ENCODE measurements around the gene DUOXA2.
A peak's percentile ranks its signal among the peaks of the same experiment; 100 is the strongest.
"Not testable (repeated sequence)": the region's sequence is repeated elsewhere in the genome, so short reads cannot be mapped to it uniquely, and the experiment has no call there.

The DUOXA2 gene

DNA sequence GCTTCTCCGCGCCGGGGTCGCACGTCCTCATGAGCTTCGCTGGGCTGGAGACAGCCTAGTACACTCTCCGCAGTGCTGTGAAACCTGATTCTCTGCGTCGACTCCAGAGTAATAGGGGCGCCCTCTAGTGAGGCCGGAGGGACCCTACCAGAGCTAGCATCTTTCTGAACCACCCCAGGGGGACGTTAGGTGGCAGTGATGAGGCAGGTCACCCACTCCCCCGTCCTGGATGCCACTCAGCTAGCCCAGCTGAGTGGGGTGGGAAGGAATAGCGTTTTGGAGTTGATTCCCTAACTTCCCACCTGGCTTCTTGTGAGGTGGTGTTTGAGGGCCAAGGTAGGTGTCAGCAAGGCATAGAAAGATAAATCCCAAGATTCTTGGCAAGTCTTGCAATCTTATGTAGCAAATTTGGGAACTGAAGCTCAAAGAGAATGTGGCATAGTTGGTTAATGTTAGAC, 4.0 kb downstream of the DUOXA2 start:
- DNase-seq = peak; percentile 51

DNA sequence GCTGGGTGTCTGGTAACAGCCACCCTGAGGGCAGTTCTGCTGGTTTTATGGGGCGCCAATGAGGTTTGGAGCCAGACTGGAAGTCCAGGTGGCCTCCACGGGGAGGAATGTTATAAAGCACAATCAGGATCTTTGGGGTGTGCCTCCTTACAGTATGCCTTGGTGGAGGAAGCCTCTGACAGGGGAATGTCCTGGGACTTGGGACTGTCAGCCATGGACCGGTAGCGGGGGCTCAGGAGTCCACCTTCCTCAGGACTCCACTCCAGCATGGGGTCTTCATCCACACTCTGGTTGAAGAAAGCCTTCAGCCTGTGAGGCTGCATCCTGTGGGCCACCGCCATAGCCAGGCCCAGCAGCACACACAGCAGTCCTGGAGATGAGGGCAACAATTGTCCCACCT, 4.9 kb downstream of the DUOXA2 start:
- DNase-seq = no peak

DNA sequence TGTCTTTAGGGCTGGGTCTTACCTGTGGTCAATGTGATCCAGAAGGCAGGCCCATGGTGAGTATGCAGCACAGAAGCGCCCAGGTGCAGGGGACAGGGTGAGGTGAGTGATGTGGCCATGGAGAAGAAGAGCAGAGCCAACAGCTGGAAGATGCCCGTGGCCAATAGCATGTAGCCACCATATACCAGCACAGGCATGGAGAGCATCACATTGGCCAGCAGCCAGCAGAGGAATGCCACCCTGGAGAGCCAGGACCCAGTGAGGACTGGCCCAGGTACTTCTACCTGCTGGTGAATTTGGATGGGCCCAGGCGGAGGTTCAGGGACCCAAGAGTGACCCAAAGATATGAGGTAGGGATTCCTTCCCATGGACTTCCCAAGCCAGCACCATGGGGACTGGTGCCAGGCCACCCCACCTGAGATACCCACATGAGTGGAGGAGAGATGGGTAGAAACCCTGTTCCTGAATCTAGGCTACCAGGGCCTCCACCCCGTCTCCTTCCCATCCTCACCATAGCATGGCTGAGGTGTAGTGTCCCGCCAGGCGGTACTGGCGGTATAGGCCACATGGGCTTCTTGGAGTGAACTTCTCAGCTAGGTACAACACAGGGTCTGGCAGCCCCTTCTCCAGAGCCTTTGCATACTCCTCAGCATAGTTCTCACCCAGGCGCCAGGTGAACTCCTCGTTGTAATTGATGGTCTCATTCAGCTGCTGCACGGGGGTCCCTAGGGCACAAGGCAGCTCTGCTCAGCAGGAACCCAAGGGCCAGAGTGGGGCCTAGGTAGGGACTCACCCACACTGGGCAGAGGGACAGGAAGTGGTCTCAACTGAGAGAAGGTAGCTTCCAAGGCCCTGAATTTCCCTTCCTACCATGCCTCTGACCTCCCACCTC, 6.2 kb downstream of the DUOXA2 start:
- DNase-seq = no peak

GRCh38 chr15:45121020-45121419, 6.9 kb downstream of the DUOXA2 start:
- DNase-seq = no peak

DNA sequence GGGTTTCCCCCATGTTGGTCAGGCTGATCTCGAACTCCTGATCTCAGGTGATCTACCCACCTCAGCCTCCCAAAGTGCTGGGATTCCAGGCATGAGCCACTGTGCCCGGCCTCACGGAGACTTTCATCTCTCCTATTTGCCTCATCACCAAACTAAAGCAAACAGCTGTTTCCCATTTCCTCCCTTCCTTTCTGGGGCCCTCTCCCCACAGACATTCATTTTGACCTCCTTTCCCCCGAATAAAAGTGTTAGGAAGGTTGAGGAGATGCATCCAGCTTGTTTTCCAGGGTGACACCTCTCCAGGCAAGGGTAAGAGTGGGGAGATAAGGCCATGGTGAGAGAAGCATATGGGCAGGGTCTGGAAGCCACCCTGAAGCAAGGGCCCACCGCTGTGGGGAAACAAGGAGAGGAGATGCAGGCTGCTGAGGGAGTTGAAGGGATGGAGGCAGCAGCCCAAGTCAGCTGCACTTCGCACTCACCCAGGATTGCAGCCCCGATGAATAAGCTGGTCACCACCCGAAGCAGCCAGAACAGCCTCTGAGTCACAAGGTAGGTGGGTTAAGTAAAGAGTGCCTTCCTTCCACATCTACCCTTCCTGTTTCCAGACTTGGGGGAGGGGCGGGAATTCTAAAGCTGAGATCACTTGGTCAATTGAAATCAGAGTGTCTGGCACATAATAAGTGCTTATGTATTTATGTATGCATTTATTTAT, 7.7 kb downstream of the DUOXA2 start:
- DNase-seq = no peak

DNA sequence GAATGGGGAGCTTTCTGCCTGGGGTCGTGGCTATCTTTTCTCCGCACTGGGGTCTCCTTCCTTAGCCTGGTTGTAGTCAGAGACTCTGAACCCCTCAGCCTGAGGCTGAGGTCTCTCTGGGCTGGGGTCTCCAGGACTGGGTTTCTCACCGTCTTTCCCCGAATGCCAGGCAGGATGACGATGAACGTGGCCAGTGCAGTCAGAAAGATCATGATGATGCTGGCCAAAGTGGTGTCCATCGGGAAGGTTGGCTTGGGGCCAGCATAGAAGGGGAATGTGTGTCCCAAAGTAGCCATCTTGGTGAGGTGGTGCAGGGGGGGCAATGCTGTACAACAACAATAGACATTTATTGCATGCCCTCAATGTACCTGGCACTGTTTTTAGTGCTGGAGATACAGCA, 8.6 kb downstream of the DUOXA2 start:
- no peak for DNase-seq

- DNase-seq = no peak
Observed at GRCh38 chr15:45123397-45123796, 9.3 kb downstream of the DUOXA2 start.

DNA sequence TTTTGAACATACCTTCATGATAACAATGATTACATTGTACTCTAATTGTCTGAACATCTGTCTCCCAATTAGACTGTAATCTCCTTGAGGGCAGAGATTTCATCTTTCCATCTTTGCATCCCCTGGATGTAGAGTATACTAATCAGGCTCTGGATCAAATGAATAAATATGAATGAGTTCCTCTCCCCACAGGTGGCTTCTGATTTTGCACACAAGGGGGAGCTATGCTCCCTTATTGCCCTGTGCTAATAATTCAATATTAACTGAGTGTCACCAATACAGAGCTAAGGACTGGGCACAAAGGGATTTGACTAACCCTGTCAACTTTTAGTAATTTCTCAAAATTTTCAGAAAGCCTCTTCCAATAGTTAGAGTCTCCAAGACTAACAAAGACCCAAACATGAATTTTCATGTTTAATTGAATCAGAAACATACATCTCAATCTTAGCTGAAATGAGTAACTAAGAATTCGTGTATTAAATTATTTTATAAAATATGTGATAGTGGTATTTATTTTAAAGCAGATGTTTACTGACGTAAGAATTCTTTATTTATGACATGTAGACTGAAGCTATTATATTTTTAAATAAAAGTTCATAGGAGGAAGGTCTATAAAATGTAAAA, 12.5 kb downstream of the DUOXA2 start:
- DNase-seq = no peak

DNA sequence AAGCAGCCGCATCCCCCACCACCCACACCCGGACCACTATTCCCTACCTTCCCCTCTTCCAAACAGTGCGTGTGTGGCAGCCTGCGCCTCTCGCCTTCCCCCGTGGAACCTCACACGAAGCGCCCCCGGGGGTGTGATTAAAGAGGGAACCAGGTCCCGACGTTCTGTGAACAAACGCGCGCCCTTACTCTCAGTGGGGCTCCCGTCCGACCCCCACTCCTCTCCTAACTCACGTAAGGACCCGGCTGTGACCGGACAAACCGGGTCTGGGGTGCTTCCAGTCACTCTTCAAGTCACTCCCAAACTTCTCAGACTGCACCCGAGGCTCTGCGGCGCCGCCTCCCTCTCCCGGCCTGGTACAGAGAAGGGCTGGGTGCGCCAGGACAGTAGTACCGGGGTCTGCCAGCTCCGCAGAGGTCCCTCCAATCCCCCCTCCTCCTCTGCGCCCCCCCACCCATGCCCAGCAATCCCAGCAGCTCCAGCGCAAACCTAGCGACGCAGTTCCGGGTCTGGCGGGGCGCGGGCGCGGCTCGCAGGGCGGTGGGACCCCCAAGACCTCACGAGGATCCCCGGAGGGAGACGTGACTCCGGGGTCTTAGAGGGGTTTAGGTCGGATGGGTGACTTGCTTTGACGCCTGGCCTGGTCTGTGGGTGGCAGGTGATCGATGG, 15.0 kb downstream of the DUOXA2 start:
- DNase-seq = no peak

- DNase-seq = no peak
Observed at GRCh38 chr15:45129651-45130129, 15.6 kb downstream of the DUOXA2 start, which contains the start of the genes DUOX1 and DUOXA1. Gene DUOX1, plus strand, starts transcription at chr15:45129994. Its CDS starts 1,973 bp downstream, at chr15:45131967. Gene DUOXA1, minus strand, starts transcription at chr15:45129879. Its CDS starts 6,865 bp downstream, at chr15:45123014.

GRCh38 chr15:45130291-45131000, 16.3 kb downstream of the DUOXA2 start:
- DNase-seq = no peak

GRCh38 chr15:45131510-45131909, 17.4 kb downstream of the DUOXA2 start:
- no peak for DNase-seq

GRCh38 chr15:45132844-45133560, 18.9 kb downstream of the DUOXA2 start:
- no peak for DNase-seq

GRCh38 chr15:45133561-45133920, 19.4 kb downstream of the DUOXA2 start:
- peak; percentile 49 for DNase-seq

- DNase-seq = no peak
Observed at GRCh38 chr15:45134046-45134445, 19.9 kb downstream of the DUOXA2 start.

DNA sequence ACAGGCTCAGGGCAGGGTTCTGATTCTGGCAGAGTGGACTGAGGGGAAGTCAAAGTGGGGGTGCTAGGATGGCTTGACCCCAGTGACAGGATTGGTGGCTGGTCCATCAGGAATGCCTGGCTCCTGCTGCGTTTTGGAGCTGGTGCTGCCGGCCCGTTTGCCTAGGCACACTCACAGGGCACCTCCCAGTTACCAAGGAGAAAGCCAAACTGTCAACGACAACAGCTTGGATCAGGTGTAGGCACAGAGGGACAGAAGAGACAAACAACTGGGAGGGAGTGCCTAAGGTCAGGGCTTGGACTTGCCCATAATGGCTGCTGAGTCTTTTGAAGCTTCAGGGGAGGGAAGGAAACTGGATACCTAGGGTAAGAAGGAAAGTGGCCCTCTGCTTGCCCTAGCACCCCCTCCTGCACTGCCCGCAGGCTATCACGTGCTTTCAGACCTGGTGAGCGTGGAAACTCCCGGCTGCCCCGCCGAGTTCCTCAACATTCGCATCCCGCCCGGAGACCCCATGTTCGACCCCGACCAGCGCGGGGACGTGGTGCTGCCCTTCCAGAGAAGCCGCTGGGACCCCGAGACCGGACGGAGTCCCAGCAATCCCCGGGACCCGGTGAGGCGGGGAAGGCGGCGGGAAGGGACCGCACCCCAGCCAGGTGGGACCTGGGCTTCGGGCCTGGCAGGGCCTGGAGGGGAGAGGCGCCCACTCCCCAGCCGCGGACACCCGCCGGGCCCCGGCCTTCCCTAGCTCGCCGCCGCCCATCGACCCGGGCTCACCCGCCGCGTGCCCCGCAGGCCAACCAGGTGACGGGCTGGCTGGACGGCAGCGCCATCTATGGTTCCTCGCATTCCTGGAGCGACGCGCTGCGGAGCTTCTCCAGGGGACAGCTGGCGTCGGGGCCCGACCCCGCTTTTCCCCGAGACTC, 20.8 kb downstream of the DUOXA2 start:
- no peak for DNase-seq

DNA sequence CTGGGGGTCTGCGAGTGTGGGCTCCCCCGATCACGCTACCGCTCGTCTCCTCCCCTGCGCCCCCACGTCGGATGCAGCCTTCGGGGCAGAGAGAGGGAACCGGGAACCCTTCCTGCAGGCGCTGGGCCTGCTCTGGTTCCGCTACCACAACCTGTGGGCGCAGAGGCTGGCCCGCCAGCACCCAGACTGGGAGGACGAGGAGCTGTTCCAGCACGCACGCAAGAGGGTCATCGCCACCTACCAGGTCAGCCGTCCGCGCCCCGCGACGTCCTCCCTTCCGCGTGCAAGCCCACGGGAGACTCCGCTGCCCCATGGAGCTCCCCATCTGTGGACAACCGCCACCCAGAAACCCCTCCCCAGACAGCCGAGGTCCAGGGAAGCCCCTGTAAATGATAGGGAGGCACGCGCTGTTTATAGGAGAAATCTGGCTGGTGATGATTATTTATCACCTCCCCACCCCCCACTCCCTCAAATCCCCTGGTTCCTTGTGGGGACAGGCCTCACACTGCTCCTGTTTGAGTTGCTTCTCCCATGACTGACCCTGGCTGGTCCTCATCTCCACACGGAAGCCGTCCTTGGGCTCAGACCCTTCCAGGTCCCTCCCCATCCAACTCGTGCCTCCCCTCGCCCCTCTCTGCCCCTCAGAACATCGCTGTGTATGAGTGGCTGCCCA, 21.7 kb downstream of the DUOXA2 start:
- not testable (repeated sequence) for DNase-seq

DNA sequence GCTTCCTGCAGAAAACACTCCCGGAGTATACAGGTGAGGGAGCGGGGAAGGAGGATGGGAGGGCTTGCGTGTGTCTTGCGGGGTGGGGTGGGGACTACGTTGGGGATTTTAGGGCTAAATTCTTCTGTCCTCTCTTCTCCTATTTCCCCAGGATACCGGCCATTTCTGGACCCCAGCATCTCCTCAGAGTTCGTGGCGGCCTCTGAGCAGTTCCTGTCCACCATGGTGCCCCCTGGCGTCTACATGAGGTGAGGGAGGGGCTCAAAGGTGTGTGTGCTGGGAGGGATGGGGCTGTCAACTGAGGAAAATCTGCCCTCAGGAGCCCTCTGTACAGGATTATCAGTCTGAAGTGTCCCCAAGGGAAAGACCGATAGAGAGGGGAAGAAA, 22.2 kb downstream of the DUOXA2 start:
- DNase-seq = no peak

DNA sequence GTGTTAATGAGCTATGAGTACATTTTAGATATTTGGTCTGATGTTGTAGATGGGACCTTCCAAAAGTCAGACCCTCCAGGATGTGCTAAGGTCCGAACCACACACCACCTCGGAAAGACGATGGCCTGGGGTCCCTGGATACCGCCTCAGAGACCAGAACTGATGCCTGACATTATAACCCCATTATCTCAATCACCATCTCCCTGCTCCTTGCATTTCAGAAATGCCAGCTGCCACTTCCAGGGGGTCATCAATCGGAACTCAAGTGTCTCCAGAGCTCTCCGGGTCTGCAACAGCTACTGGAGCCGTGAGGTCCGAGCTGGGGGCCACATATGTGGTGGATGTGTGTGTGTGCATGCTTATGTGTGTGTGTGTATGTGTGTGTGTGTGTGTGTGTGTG, 23.6 kb downstream of the DUOXA2 start:
- no peak for DNase-seq

Measured in DMS79 (cell line).